NCI-H1694 treated with DMSO at 0.1 percent for 48 hours (cell line): ENCODE data around the gene PKP2.
A peak's percentile ranks its signal among the peaks of the same experiment; 100 is the strongest.

Source experiments
- DNase-seq: peaks from one replicate; lab custom pipeline; 2025; lab: John Stamatoyannopoulos, UW

The PKP2 gene

GRCh38 chr12:32809196-32809595 lies 87.4 kb downstream of the PKP2 start:
- DNase-seq, result no peak

- DNase-seq, result no peak
These were observed 92.3 kb downstream of the PKP2 start for GRCh38 chr12:32804301-32804700.

- no peak for DNase-seq
These were observed 95.2 kb downstream of the PKP2 start for GRCh38 chr12:32801269-32801980.

- no peak for DNase-seq
These were observed 102.3 kb downstream of the PKP2 start for GRCh38 chr12:32794281-32794680.

GRCh38 chr12:32789916-32790315 lies 106.7 kb downstream of the PKP2 start:
- DNase-seq, result no peak

- no peak for DNase-seq
These were observed 107.1 kb downstream of the PKP2 start for GRCh38 chr12:32789446-32789845.

GRCh38 chr12:32788405-32788804 lies 108.2 kb downstream of the PKP2 start:
- DNase-seq, result no peak

GRCh38 chr12:32785557-32785956 lies 111.0 kb downstream of the PKP2 start:
- DNase-seq, result no peak

GRCh38 chr12:32783029-32783428 lies 113.5 kb downstream of the PKP2 start:
- DNase-seq, result no peak

GRCh38 chr12:32780071-32780470 lies 116.5 kb downstream of the PKP2 start:
- no peak for DNase-seq

- DNase-seq, result peak; percentile 25
These were observed 118.8 kb downstream of the PKP2 start for GRCh38 chr12:32777691-32778175.

GRCh38 chr12:32777159-32777558 lies 119.4 kb downstream of the PKP2 start:
- DNase-seq, result no peak

GRCh38 chr12:32776258-32776657 lies 120.3 kb downstream of the PKP2 start:
- no peak for DNase-seq

- no peak for DNase-seq
These were observed 122.9 kb downstream of the PKP2 start for GRCh38 chr12:32773691-32774090.

- no peak for DNase-seq
These were observed 126.4 kb downstream of the PKP2 start for GRCh38 chr12:32770141-32770540.

GRCh38 chr12:32768518-32768917 lies 128.1 kb downstream of the PKP2 start:
- DNase-seq, result no peak

- DNase-seq, result peak; percentile 98
These were observed 130.7 kb downstream of the PKP2 start for GRCh38 chr12:32765906-32766305.

- DNase-seq, result no peak
These were observed 134.9 kb downstream of the PKP2 start for GRCh38 chr12:32761716-32762115.

- DNase-seq, result no peak
These were observed 139.4 kb downstream of the PKP2 start for GRCh38 chr12:32757157-32757556.

- DNase-seq, result peak; percentile 78
These were observed 140.0 kb downstream of the PKP2 start for GRCh38 chr12:32756476-32757066.

- DNase-seq, result peak; percentile 99
These were observed 140.7 kb downstream of the PKP2 start, which contains the start of gene YARS2 for GRCh38 chr12:32755654-32756475. Gene YARS2 (minus strand): TSS chr12:32755897. CDS start chr12:32755874, 23 bp downstream.

- DNase-seq, result peak; percentile 54
These were observed 141.4 kb downstream of the PKP2 start for GRCh38 chr12:32755051-32755653.
